GM18520 (cell line): ENCODE data around the gene RNF181.
A peak's percentile ranks its signal among the peaks of the same experiment; 100 is the strongest.
"Not testable (repeated sequence)": the region's sequence is repeated elsewhere in the genome, so short reads cannot be mapped to it uniquely, and the experiment has no call there.

Experiments used
- ATAC-seq: cut with Tn5 transposase; IDR thresholded peaks from one replicate; pipeline ENCODE4 v1.9.1; 2021; ENCODE audit not compliant: unreplicated experiment

RNF181 gene

GRCh38 chr2:85595301-85596025 lies at the start of gene RNF181:
RNF181 (plus strand) TSS chr2:85595745; CDS start chr2:85595764, 19 bp downstream.
- ATAC-seq: peak; percentile 99

- ATAC-seq: no peak
Measured at GRCh38 chr2:85545780-85546240, 49.7 kb upstream of the RNF181 start.

- no peak for ATAC-seq
Measured at GRCh38 chr2:85547089-85547858, 48.3 kb upstream of the RNF181 start.

GRCh38 chr2:85547859-85548607 lies 47.5 kb upstream of the RNF181 start:
- no peak for ATAC-seq

- no peak for ATAC-seq
Measured at GRCh38 chr2:85548608-85548900, 47.0 kb upstream of the RNF181 start.

- ATAC-seq: no peak
Measured at GRCh38 chr2:85549095-85549494, 46.5 kb upstream of the RNF181 start.

- no peak for ATAC-seq
Measured at GRCh38 chr2:85549826-85550225, 45.7 kb upstream of the RNF181 start.

- no peak for ATAC-seq
Measured at GRCh38 chr2:85550486-85550885, 45.1 kb upstream of the RNF181 start.

- no peak for ATAC-seq
Measured at GRCh38 chr2:85551698-85552678, 43.6 kb upstream of the RNF181 start.

GRCh38 chr2:85553184-85553583 lies 42.4 kb upstream of the RNF181 start:
- no peak for ATAC-seq

- no peak for ATAC-seq
Measured at GRCh38 chr2:85554980-85555612, 40.4 kb upstream of the RNF181 start.

GRCh38 chr2:85557130-85557529 lies 38.4 kb upstream of the RNF181 start:
- ATAC-seq: no peak

GRCh38 chr2:85558160-85558559 lies 37.4 kb upstream of the RNF181 start:
- ATAC-seq: no peak

GRCh38 chr2:85560403-85560726 lies 35.2 kb upstream of the RNF181 start:
- ATAC-seq: not testable (repeated sequence)

- no peak for ATAC-seq
Measured at GRCh38 chr2:85560812-85561279, 34.7 kb upstream of the RNF181 start.

GRCh38 chr2:85561280-85562212 lies 34.0 kb upstream of the RNF181 start, which contains the start of gene GGCX:
GGCX (minus strand) TSS chr2:85561493; CDS start chr2:85561428, 65 bp downstream.
- ATAC-seq: peak; percentile 92

GRCh38 chr2:85564144-85564563 lies 31.4 kb upstream of the RNF181 start:
- ATAC-seq: no peak

- no peak for ATAC-seq
Measured at GRCh38 chr2:85566265-85566664, 29.3 kb upstream of the RNF181 start.

GRCh38 chr2:85575739-85576138 lies 19.8 kb upstream of the RNF181 start:
- ATAC-seq: no peak
